ENCODE measurements around the gene MFAP3L.
"Not testable (repeated sequence)": the region's sequence is repeated elsewhere in the genome, so short reads cannot be mapped to it uniquely, and the experiment has no call there.

MFAP3L gene

GRCh38 chr4:170026253-170027021 is at the start of gene MFAP3L:
MFAP3L (minus strand) TSS chr4:170026395; CDS start chr4:170005877, 20,518 bp downstream.
- DNase-seq, result peak; percentile 92 to 96
- TF ChIP-seq POLR2A (IDR thresholded peaks at IDR 0.05; ENCODE audit: low read length) (peak; percentile 79), GATA1 (IDR thresholded peaks at IDR 0.05; ENCODE audit: low read depth, low read length) (no peak)

GRCh38 chr4:170071196-170071595 is 45.0 kb upstream of the MFAP3L start:
- TF ChIP-seq POLR2A (IDR thresholded peaks at IDR 0.05; ENCODE audit: low read length) (no peak), GATA1 (IDR thresholded peaks at IDR 0.05; ENCODE audit: low read depth, low read length) (no peak)
- DNase-seq, result peak; percentile 17 to 69

GRCh38 chr4:170068438-170069128 is 42.4 kb upstream of the MFAP3L start:
- DNase-seq, result no peak
- no peak for TF ChIP-seq POLR2A (IDR thresholded peaks at IDR 0.05; ENCODE audit: low read length)

GRCh38 chr4:170059421-170059820 is 33.2 kb upstream of the MFAP3L start:
- no peak for DNase-seq
- TF ChIP-seq POLR2A (IDR thresholded peaks at IDR 0.05; ENCODE audit: low read length), result no peak
- no peak for TF ChIP-seq GATA1 (IDR thresholded peaks at IDR 0.05; ENCODE audit: low read depth, low read length)

GRCh38 chr4:170058826-170059225 is 32.6 kb upstream of the MFAP3L start:
- TF ChIP-seq POLR2A (IDR thresholded peaks at IDR 0.05; ENCODE audit: low read length) (no peak), GATA1 (IDR thresholded peaks at IDR 0.05; ENCODE audit: low read depth, low read length) (no peak)
- no peak for DNase-seq

GRCh38 chr4:170057866-170058265 is 31.7 kb upstream of the MFAP3L start:
- no peak for DNase-seq
- TF ChIP-seq GATA1 (IDR thresholded peaks at IDR 0.05; ENCODE audit: low read depth, low read length) (no peak), POLR2A (IDR thresholded peaks at IDR 0.05; ENCODE audit: low read length) (no peak)

GRCh38 chr4:170052919-170053318 is 26.7 kb upstream of the MFAP3L start:
- TF ChIP-seq GATA1 (IDR thresholded peaks at IDR 0.05; ENCODE audit: low read depth, low read length) (no peak), POLR2A (IDR thresholded peaks at IDR 0.05; ENCODE audit: low read length) (no peak)

GRCh38 chr4:170051402-170051801 is 25.2 kb upstream of the MFAP3L start:
- no peak for TF ChIP-seq POLR2A (IDR thresholded peaks at IDR 0.05; ENCODE audit: low read length)
- TF ChIP-seq GATA1 (IDR thresholded peaks at IDR 0.05; ENCODE audit: low read depth, low read length), result no peak

More at GRCh38 chr4:170052919-170053318, 26.7 kb upstream of the MFAP3L start:
- no peak for DNase-seq

GRCh38 chr4:170049766-170050165 is 23.6 kb upstream of the MFAP3L start:
- TF ChIP-seq GATA1 (IDR thresholded peaks at IDR 0.05; ENCODE audit: low read depth, low read length), result no peak
- TF ChIP-seq POLR2A (IDR thresholded peaks at IDR 0.05; ENCODE audit: low read length), result no peak
- no peak for DNase-seq

More at GRCh38 chr4:170051402-170051801, 25.2 kb upstream of the MFAP3L start:
- no peak for DNase-seq

- TF ChIP-seq POLR2A (IDR thresholded peaks at IDR 0.05; ENCODE audit: low read length) (no peak), GATA1 (IDR thresholded peaks at IDR 0.05; ENCODE audit: low read depth, low read length) (no peak)
- peak; percentile 79 to 89 for DNase-seq
These were observed 21.7 kb upstream of the MFAP3L start for GRCh38 chr4:170047771-170048354.

GRCh38 chr4:170046156-170046555 is 20.0 kb upstream of the MFAP3L start:
- not testable (repeated sequence) for DNase-seq

- no peak for DNase-seq
- no peak for TF ChIP-seq GATA1 (IDR thresholded peaks at IDR 0.05; ENCODE audit: low read depth, low read length)
These were observed 14.0 kb upstream of the MFAP3L start for GRCh38 chr4:170040031-170040680.

- no peak for TF ChIP-seq GATA1 (IDR thresholded peaks at IDR 0.05; ENCODE audit: low read depth, low read length)
- no peak for TF ChIP-seq POLR2A (IDR thresholded peaks at IDR 0.05; ENCODE audit: low read length)
- no peak for DNase-seq
These were observed 12.6 kb upstream of the MFAP3L start for GRCh38 chr4:170038769-170039168.

- no peak for DNase-seq
- TF ChIP-seq POLR2A (IDR thresholded peaks at IDR 0.05; ENCODE audit: low read length) (no peak), GATA1 (IDR thresholded peaks at IDR 0.05; ENCODE audit: low read depth, low read length) (no peak)
These were observed 12.0 kb upstream of the MFAP3L start for GRCh38 chr4:170038232-170038631.
